GM12878 (cell line): ENCODE measurements around the gene TMC4. TPM values are rescaled to one million over a fixed set of nuclear protein-coding genes. Genes with fewer than 3 reads are reported as not detected.

ENCODE experiments used
- ATAC-seq: fragments of 200-7000 bp; cut with Tn5 transposase; 3 replicates; pipeline ENCODE4 v1.9.1; 2020; ENCODE audit warnings: mild to moderate bottlenecking, moderate library complexity
- BruUV-seq: library from RNA; stranded (reverse); fragments of 400-500 nt; replicated peaks from 2 replicates; lab custom pipeline; 2021; lab: Mats Ljungman, UMichigan
- CTCF ChIA-PET: fragments of 300-600 bp; sonication (Branson Sonifier 250); formaldehyde crosslinking; extraction: SDS; loops from one replicate; lab custom pipeline; 2021; ENCODE audit warnings: inconsistent platforms; lab: Yijun Ruan, JAX
- POLR2A ChIA-PET: fragments of 350-600 bp; formaldehyde crosslinking; extraction: SDS; loops from one replicate; lab custom pipeline; 2021; ENCODE audit warnings: inconsistent platforms; lab: Charles Lee
- RAD21 ChIA-PET: fragments of 300-600 bp; sonication (Branson Sonifier 250); formaldehyde crosslinking; loops from one replicate; lab custom pipeline; 2023; ENCODE audit warnings: antibody characterized with exemption; ENCODE audit not compliant: unreplicated experiment; lab: Charles Lee
- SMC1A ChIA-PET: fragments of 300-600 bp; sonication (Branson Sonifier 250); formaldehyde crosslinking; loops from one replicate; lab custom pipeline; 2023; ENCODE audit not compliant: unreplicated experiment, uncharacterized antibody; lab: Charles Lee
- DNase-seq: peaks from one replicate; pipeline ENCODE4 v3.0.0-alpha.2; 2011; ENCODE audit warnings: low read depth, low spot score
- FAIRE-seq: peaks from 3 replicates; lab custom pipeline; 2011; peaks lifted over from hg19 to GRCh38; lab: Jason Lieb, UNC
- H2AFZ ChIP-seq: 2 replicates; pipeline ENCODE4 v1.6.0; 2011; ENCODE audit warnings: low read depth, low read length, control low read depth; ENCODE audit not compliant: control insufficient read depth
- H3K27ac ChIP-seq: 2 replicates; pipeline ENCODE4 v1.5.1; 2011; ENCODE audit warnings: control low read depth; ENCODE audit not compliant: control insufficient read depth, insufficient read depth
- H3K27me3 ChIP-seq, 2 experiments: replicated peaks in 1 of 2; 2 replicates each; pipeline versions ENCODE4 v1.6.0 to v1.6.1; 2011; ENCODE audit warnings: low read length in 1 of 2; ENCODE audit not compliant: control insufficient read depth in 2 of 2, insufficient read depth in 2 of 2
- H3K36me3 ChIP-seq, 2 experiments: 2 replicates each; pipeline ENCODE4 v1.5.1; 2011; ENCODE audit warnings: low read length in 1 of 2; ENCODE audit not compliant: control insufficient read depth in 2 of 2, insufficient read depth in 2 of 2
- H3K4me1 ChIP-seq: 2 replicates; pipeline ENCODE4 v1.6.1; 2011; ENCODE audit warnings: mild to moderate bottlenecking, low read length, moderate library complexity, mixed read lengths; ENCODE audit not compliant: control insufficient read depth, insufficient read depth
- H3K4me2 ChIP-seq: 2 replicates; pipeline ENCODE4 v1.6.0; 2011; ENCODE audit warnings: control low read depth; ENCODE audit not compliant: control insufficient read depth, insufficient read depth
- H3K4me3 ChIP-seq: fragments of 200-600 bp; sonication (generic); 2 replicates; pipeline ENCODE4 v1.5.1; 2016
- H3K79me2 ChIP-seq: 2 replicates; pipeline ENCODE4 v1.6.0; 2011; ENCODE audit warnings: low read length; ENCODE audit not compliant: control insufficient read depth, insufficient read depth
- H3K9ac ChIP-seq: 2 replicates; pipeline ENCODE4 v1.8.0; 2011; ENCODE audit warnings: low read length, control low read depth, mixed read lengths; ENCODE audit not compliant: control insufficient read depth, insufficient read depth
- H3K9me3 ChIP-seq: replicated peaks from 3 replicates; pipeline ENCODE4 v1.5.1; 2011; ENCODE audit warnings: mild to moderate bottlenecking, low read length; ENCODE audit not compliant: control insufficient read depth, insufficient read depth
- H4K20me1 ChIP-seq: 2 replicates; pipeline ENCODE4 v1.6.0; 2011; ENCODE audit not compliant: control insufficient read depth, insufficient read depth
- BCL11A ChIP-seq: IDR thresholded peaks from 2 replicates; pipeline ENCODE4 v1.6.1; 2011; ENCODE audit warnings: low read depth, low read length
- IRF4 ChIP-seq: IDR thresholded peaks from 2 replicates; pipeline ENCODE4 v1.6.1; 2011; ENCODE audit warnings: low read depth, low read length
- POU2F2 ChIP-seq: IDR thresholded peaks from 3 replicates; pipeline ENCODE4 v1.6.1; 2011; ENCODE audit warnings: low read depth, mild to moderate bottlenecking, low read length, borderline replicate concordance
- RBBP5 ChIP-seq: fragments of 200-600 bp; sonication (generic); conservative IDR thresholded peaks from 2 replicates; pipeline ENCODE4 v1.6.1; 2016
- SMAD5 ChIP-seq: IDR thresholded peaks from 2 replicates; pipeline ENCODE4 v1.6.1; 2016; ENCODE audit warnings: antibody characterized with exemption, low read depth
- TCF3 ChIP-seq: IDR thresholded peaks from 2 replicates; pipeline ENCODE4 v1.6.1; 2012; ENCODE audit warnings: low read depth, mild to moderate bottlenecking, low read length, borderline replicate concordance; ENCODE audit not compliant: insufficient read depth
- ZNF622 ChIP-seq: fragments of 450-650 bp; IDR thresholded peaks from 2 replicates; pipeline ENCODE4 v1.6.1; 2017; ENCODE audit warnings: mild to moderate bottlenecking, inconsistent platforms
- WGBS: methylation state at CpG from one replicate; pipeline ENCODE4 v1.1.6; 2016; ENCODE audit warnings: low lambda C conversion rate; ENCODE audit not compliant: insufficient replicate concordance, insufficient coverage; ENCODE audit errors: missing lambda C conversion rate; 5-methylcytosine and 5-hydroxymethylcytosine counted together
- in situ Hi-C: fragments of 300-500 bp; cut with MboI; formaldehyde crosslinking; loops from 9 replicates; pipeline ENCODE4 v1.14.3; 2018; ENCODE audit warnings: mixed read lengths
- intact Hi-C: fragments of 100-400 bp; cut with micrococcal nuclease; formaldehyde crosslinking; loops from one replicate; pipeline ENCODE4 v1.14.2; 2022; ENCODE audit not compliant: unreplicated experiment
- polyA plus RNA-seq, 11 experiments: library from polyadenylated mRNA; depleted of rRNA in 4 of 11; unstranded in 6 of 11; stranded (reverse) in 5 of 11; fragments of >200 nt; fragmentation: Nextera tagmentation in 4 of 11; fragmentation: Illumina TruSeq in 1 of 11; extraction: Ambion mirVana in 4 of 11; extraction: Trizol in 1 of 11; gene quantifications; 1 replicate in 1 of 11; 2 replicates in 10 of 11; pipeline versions ENCODE4 v1.2.1 to v1.2.3, GENCODE V29; 2011 to 2016; ENCODE audit warnings: inconsistent platforms in 2 of 11, missing spikeins in 2 of 11, low read depth in 1 of 11
- total RNA-seq, 4 experiments: library from RNA; depleted of rRNA in 3 of 4; stranded (reverse); fragments of >200 nt in 3 of 4; fragmentation: Illumina TruSeq in 1 of 4; extraction: Trizol in 1 of 4; gene quantifications; 2 replicates each; pipeline versions ENCODE4 v1.2.1 to v1.2.3, GENCODE V29; 2013 to 2021
- TF ChIP-seq, protein P1 (sequence below): fragments of 450-650 bp; IDR thresholded peaks from 2 replicates; pipeline ENCODE4 v1.6.1; 2017; ENCODE audit warnings: antibody characterized with exemption, mild to moderate bottlenecking, moderate library complexity

TMC4 gene
- total and polyA plus RNA-seq, 10 of the 15 experiments (the other 5 are each of a cell fraction or from before 2014, with no cell fraction given), result 0.33 to 0.83 (median 0.74) TPM; not detected in 7

DNA sequence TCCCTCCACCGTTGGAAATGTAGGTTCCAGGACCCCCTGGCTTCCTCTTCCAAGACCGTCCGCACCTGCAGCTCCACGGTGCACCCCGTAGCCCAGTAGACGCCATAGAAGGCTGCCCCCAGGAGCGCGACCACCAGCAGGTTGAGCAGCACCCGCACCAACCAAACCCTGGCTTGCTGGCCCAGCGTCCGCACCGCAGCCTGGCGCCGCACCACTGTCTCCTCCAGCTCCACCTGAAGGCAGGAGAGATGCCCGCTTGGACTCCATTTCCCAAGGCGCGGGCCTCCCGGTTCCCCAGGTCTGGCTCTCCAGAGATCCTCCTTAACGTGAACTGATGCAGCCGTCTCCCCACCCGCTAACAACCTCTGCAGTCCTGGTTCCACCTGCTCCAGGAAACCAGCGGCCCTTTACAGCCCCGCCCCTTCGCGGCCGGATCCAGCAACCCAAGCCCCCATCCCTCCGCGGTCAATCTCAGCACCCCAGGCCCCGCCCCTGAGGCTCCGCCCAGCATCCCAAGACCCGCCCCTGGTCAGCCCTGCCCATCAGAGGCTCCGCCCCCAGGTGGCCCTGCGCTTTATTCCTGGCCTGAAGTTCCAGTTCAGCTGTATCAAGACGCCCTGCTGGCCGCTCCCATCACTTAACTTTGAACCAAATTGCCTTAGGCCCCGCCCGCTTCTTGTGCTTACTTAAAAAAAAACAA is 8.4 kb downstream of the TMC4 start:
- H3K27ac ChIP-seq, result no peak overlapping the region
- ChIA-PET RAD21 (no interaction called here), POLR2A (no interaction called here), CTCF (interaction anchor here (1.2 kb wide), 1 partner anchor 224 kb away, joined by 6 read pairs; no protein-coding TSS in a partner anchor), SMC1A (no interaction called here)
- FAIRE-seq (no peak), DNase-seq (no peak), ATAC-seq (no peak)
- no peak overlapping the region for H3K9ac ChIP-seq
- no TSS peak for BruUV-seq
- H3K4me3 ChIP-seq, result no peak overlapping the region
- no peaks in the 10 kb centered on the region; the same call in 1 of the 2 replicates for H3K79me2 ChIP-seq
- 19% methylated on average over 37 of the region's 37 CpGs for WGBS
- no peaks in the 10 kb centered on the region for H4K20me1 ChIP-seq
- no peak overlapping the region for H3K4me2 ChIP-seq
- no peaks in the 10 kb centered on the region; the same call in 2 of the 3 replicates for H3K9me3 ChIP-seq
- TF ChIP-seq IRF4 (no peak), BCL11A (no peak), ZNF622 (no peak), TCF3 (no peak), RBBP5 (no peak), POU2F2 (no peak), SMAD5 (no peak)
- TF ChIP-seq, protein P1, sequence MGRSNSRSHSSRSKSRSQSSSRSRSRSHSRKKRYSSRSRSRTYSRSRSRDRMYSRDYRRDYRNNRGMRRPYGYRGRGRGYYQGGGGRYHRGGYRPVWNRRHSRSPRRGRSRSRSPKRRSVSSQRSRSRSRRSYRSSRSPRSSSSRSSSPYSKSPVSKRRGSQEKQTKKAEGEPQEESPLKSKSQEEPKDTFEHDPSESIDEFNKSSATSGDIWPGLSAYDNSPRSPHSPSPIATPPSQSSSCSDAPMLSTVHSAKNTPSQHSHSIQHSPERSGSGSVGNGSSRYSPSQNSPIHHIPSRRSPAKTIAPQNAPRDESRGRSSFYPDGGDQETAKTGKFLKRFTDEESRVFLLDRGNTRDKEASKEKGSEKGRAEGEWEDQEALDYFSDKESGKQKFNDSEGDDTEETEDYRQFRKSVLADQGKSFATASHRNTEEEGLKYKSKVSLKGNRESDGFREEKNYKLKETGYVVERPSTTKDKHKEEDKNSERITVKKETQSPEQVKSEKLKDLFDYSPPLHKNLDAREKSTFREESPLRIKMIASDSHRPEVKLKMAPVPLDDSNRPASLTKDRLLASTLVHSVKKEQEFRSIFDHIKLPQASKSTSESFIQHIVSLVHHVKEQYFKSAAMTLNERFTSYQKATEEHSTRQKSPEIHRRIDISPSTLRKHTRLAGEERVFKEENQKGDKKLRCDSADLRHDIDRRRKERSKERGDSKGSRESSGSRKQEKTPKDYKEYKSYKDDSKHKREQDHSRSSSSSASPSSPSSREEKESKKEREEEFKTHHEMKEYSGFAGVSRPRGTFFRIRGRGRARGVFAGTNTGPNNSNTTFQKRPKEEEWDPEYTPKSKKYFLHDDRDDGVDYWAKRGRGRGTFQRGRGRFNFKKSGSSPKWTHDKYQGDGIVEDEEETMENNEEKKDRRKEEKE, result no peak
- peaks cover 4% of the 10 kb centered on the region; the same call in 1 of the 2 replicates for H3K4me1 ChIP-seq
- H2AFZ ChIP-seq, result no peak overlapping the region
- intact Hi-C loops, result no loop called here
- in situ Hi-C loops, result no loop called here
- no peaks in the 10 kb centered on the region for H3K27me3 ChIP-seq
- H3K36me3 ChIP-seq, result no peaks in the 10 kb centered on the region
